PFSK-1 (cell line): ENCODE measurements around the gene HBS1L.

Source experiments
- FOXP2 ChIP-seq: optimal IDR thresholded peaks from 2 replicates; pipeline ENCODE3; 2011; ENCODE audit warnings: borderline replicate concordance, control low read depth, inconsistent platforms; ENCODE audit not compliant: insufficient read depth; ENCODE audit errors: extremely low read length, extremely low read depth
- POLR2AphosphoS5 ChIP-seq: IDR thresholded peaks from 2 replicates; pipeline ENCODE4 v1.6.1; 2012; ENCODE audit warnings: low read depth, mild to moderate bottlenecking, control low read depth, low read length, moderate library complexity
- REST ChIP-seq, 2 experiments: IDR thresholded peaks; 2 replicates each; pipeline versions ENCODE4 v1.6.1 to v1.8.0; 2011 to 2012; ENCODE audit warnings: low read depth in 2 of 2, low read length in 2 of 2, control low read depth in 1 of 2, inconsistent platforms in 1 of 2, mild to moderate bottlenecking in 1 of 2, moderate library complexity in 1 of 2; ENCODE audit not compliant: insufficient read depth in 1 of 2
- SIN3A ChIP-seq: IDR thresholded peaks from 2 replicates; pipeline ENCODE4 v1.6.1; 2012; ENCODE audit warnings: mild to moderate bottlenecking, low read length, moderate library complexity, borderline replicate concordance; ENCODE audit not compliant: insufficient read depth
- TAF1 ChIP-seq: IDR thresholded peaks from 2 replicates; pipeline ENCODE4 v1.6.1; 2012; ENCODE audit warnings: low read length, control low read depth, borderline replicate concordance; ENCODE audit not compliant: insufficient read depth

HBS1L gene

DNA sequence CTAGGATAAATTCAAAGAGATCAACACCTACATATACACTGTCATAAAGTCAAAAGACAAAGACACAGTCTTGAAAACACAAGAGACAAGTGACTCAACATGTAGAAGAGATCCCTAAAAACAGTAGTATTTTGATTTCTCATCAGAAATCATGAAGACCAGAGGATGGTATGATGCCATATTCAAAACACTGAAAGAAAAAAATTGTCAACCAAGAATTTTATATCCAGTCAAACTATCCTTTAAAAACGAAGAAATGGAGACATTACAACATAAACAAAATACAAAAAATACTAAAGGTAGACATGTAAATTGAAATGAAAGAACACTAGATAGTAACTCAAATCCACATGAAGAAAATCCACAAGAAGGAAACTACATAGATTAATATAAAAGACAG is 27.3 kb upstream of the HBS1L start:
- no peak for TF ChIP-seq SIN3A
- TF ChIP-seq REST (IDR thresholded peaks at IDR 0.05; ENCODE audit: insufficient read depth in 1 of 2, low read depth in 2 of 2, low read length in 2 of 2) = no peak
- TF ChIP-seq POLR2AphosphoS5 = no peak
- no peak for TF ChIP-seq TAF1
- TF ChIP-seq FOXP2 = no peak

DNA sequence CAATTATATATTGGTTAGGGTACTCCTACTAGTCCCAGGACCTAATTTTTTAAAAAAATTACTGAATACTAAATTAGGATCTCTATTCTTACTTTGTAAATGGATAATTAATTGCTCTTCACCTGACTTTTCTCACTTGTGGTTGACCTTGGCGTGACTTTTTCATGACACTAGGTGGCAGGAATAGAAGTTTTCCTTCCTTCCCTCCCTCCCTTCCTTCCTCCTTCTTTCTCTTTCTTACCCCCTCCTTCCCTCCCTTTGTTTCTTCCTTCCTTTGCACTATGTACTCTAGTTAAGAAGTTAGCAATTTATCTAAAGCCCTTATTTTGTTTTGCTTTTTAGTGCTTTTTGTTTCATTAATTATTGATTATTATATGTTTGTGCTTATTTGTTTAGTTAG is 20.4 kb upstream of the HBS1L start:
- TF ChIP-seq REST (IDR thresholded peaks at IDR 0.05; ENCODE audit: insufficient read depth in 1 of 2, low read depth in 2 of 2, low read length in 2 of 2) (no peak), TAF1 (no peak), SIN3A (no peak), FOXP2 (no peak), POLR2AphosphoS5 (no peak)

DNA sequence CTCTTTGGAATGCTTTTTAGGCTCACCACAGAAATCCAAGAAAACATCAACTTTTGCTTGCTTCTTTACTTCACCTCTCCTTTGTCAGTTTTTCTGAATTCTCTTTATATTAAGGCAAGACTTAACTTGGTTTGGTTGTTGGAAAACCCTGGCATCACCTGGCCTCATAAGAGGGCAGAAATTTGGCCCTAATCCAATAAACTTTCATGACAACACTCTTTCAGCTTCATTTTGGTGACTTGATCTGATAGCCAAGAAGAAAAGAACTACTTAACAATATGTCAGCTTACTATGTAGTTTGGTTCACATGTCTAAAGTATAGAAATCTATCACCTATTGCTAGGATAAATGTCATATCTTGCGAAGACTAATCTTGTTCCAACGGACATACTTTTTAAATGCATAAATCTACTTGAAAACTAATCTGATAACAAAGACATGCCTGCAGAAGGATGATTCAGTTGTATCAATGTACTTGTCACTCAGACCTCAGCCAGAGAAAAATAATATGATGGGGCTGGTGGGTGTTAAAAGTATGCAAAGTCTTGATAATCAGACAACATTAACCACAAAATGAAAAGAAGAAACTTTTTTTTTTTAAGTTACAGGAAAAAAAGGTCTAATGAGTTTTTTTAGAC is 19.3 kb upstream of the HBS1L start:
- TF ChIP-seq REST (IDR thresholded peaks at IDR 0.05; ENCODE audit: insufficient read depth in 1 of 2, low read depth in 2 of 2, low read length in 2 of 2) = no peak
- TF ChIP-seq SIN3A = no peak
- TF ChIP-seq FOXP2 = no peak
- TF ChIP-seq TAF1 = no peak
- TF ChIP-seq POLR2AphosphoS5 = no peak

GRCh38 chr6:135073217-135073616 is 18.6 kb upstream of the HBS1L start:
- TF ChIP-seq FOXP2 (no peak), POLR2AphosphoS5 (no peak), SIN3A (no peak)

GRCh38 chr6:135072753-135073152 is 18.1 kb upstream of the HBS1L start:
- no peak for TF ChIP-seq POLR2AphosphoS5
- no peak for TF ChIP-seq REST (IDR thresholded peaks at IDR 0.05; ENCODE audit: insufficient read depth in 1 of 2, low read depth in 2 of 2, low read length in 2 of 2)
- TF ChIP-seq FOXP2 = no peak
- TF ChIP-seq TAF1 = no peak
- no peak for TF ChIP-seq SIN3A
